NCI-H2171 (cell line): ENCODE measurements around the gene DEPDC4.

Experiments used
- DNase-seq: peaks from one replicate; lab custom pipeline; 2025; lab: John Stamatoyannopoulos, UW

The DEPDC4 gene

DNA sequence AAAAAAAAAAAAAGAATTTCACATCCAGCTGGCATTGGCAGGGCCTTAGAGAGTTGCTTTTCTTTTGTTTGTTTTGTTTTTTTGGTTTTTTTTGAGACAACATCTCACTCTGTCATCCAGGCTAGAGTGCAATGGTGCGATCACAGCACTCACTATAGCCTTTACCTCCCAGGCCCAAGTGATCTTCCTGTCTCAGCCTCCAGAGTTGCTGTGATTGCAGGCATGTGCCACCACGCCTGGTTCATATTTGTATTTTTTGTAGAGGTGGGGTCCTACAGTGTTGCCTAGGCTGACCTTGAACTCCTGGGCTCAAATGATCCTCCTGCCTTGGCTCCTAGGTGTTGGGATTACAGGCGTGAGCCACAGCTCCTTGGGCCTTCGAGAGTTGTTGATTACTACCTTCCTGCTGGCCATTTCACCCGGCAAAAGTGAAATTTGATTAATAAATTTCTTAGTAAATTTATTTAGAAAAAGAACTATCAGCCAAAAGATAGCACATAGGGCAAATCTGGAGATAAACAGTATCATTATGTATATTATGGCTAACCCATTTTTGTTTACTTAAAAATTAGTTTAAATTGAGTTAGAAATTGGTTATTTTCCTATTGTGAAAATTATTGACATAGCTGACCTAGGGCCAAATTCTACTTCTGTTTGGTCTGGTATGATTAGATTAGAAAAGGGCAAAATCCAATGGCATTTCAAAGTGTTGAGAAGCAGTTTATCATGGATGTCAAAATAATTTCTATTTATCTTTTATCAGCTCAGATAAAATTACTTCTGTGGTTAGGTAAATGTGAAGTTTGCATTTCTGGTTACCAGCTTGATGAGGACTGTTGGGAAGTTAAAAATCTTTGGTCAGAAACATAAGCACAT lies 53.6 kb downstream of the DEPDC4 start:
- DNase-seq = no peak

DNA sequence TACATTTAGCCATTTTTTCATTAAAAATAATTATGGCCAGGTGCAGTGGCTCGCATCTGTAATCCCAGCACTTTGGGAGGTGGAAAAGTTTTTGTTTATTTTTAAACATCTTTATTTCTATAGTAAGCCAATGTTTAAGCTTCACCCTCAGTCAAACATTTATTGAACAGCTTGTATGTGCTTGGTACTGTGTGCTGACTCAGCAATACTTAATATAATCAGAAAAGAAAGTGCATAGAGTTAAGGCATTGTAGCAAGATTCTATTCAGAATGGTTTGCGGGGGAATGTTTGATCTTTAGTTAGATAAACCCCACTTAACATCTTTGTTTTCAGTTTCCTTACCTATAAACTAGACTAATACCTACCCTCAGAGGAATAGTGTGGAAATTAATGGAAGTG lies 55.2 kb downstream of the DEPDC4 start:
- DNase-seq = no peak

DNA sequence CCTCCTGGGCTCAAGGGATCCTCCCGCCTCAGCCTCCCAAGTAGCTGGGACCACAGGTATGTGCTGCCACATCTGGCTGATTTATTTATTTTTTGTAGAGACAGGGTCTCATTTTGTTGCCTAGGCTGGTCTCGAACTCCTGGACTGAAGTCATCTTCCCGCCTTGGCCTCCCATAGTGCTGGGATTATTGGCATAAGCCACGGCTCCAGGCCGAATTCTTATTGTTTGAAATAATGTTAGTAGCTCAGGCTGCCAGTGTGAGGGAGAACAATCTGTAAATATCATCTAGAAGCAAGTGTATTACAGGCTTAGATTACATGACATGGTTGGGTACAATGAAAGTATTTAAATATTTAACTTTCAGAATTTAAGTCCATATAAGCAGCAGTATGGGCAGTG lies 58.0 kb downstream of the DEPDC4 start:
- DNase-seq = no peak

DNA sequence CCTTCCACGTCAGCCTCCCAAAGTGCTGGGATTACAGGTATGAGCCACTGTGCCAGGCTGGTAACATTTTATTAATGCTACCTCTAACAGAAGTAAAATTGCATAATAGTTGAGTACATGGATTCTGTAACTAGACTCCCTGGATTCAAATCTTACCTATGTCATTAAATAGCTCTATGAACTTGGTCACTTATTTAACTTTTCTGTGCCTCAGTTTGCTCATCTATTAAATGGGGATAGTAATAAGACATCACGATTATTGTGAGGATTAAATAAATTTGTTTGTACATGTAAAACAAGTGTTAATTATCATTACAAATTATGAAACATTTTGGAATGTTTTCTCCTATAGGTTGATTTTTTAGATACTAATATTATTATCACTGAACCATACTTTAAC lies 59.6 kb downstream of the DEPDC4 start:
- no peak for DNase-seq

DNA sequence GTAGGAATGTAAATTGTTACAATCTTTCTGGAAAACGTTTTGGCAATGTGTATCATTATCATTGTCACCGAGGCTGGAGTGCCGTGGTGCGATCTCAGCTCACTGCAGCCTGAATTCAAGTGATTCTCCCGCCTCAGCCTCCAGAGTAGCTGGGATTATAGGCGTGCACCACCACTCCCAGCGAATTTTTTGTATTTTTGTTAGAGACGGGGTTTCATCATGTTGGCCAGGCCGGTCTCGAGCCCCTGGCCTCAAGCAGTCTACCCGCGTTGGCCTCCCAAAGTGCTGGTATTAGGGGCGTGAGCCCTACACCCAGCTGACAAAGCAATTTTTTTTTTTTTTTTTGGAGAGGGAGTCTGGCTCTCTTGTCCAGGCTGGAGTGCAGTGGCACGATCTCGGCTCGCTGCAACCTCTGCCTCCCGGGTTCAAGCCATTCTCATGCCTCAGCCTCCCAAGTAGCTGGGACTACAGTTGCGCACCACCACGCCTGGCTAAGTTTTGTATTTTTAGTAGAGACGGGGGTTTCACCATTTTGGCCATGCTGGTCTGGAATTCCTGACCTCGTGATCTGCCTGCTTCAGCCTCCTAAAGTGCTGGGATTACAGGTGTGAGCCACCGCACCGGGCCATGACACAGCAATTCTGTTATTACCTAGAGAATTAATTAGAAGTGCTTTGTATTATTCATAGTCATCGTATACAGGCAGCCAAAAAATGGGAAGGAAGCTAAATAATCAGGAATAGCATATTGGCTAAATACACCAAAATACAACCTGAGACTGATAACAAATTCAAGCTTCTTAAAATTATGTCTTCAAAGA lies 65.1 kb downstream of the DEPDC4 start:
- DNase-seq = no peak

DNA sequence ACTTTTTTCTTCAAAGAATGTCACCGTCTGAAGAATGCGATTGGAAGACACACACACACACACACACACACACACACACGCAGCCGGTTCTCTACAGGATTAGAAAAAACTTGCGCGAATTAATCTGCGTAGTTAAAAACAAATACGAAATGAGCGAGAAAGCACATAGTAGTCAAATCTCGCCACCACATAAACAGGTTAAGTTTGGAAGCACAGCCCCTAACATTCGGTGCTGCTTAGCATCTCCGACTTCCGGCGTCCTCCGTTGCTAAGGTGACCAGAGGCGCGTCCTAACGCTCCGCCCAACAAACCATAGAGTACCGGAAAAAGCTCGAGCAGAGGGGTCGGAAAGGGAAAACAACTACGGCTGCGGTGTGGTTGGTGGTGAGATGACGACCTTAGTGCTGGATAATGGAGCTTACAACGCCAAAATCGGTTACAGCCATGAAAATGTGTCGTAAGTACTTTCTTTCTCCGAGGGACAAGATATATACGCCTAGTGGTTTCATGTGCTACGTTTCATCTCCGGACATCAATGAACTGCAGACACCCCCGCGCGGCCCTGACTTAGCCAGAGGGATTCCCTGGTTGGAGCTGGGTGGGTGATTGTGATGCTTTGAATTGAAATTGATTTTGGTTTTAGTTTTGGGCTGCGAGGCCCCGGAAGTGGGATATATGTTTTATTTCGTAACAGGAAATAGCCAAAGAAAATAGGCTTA lies 66.3 kb downstream of the DEPDC4 start, which contains the start of gene ACTR6:
ACTR6 (plus strand) TSS at position 353 of the 719 bp plus-strand sequence; CDS start at position 390, 37 bp downstream.
- DNase-seq = peak; percentile 95

DNA sequence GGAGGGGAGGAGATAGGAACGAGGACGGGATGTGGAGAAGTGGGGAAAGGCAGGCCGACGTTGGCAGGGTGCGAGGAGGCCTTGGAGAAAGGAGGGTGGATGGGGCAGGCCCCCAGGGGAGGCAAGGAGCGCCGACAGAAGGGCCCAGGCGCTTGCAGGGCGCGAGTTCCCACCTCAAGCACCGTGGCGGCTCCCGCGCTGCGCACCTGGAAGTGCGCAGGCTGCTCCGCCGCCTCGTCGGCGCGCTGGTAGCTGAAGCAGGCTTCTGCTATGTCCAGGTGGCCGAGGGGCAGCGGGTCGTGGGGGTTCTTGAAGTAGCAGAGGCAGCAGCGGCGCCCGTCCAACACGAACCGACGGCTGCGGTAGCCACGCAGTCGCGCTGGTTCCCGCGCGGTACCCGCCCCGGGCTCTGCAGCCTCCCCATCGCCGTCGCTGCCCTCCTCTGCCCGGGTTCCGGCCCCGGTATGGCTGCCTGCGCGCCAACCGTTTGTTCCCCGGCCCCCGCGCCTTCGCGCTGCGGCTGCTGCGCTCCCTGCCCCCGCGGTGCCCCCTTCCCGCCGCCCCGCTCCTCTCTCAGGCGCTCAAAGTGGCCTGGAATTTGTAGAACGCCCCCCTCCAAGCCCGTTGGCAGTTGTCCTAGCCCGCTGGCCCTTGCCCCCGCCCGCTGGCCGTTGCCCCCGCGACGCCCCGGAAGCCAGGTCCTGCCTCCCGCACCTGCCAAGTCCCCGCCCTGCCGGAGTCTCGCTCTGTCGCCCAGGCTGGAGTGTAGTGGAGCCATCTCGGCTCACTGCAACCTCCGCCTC lies 67.3 kb downstream of the DEPDC4 start:
- peak; percentile 56 for DNase-seq

DNA sequence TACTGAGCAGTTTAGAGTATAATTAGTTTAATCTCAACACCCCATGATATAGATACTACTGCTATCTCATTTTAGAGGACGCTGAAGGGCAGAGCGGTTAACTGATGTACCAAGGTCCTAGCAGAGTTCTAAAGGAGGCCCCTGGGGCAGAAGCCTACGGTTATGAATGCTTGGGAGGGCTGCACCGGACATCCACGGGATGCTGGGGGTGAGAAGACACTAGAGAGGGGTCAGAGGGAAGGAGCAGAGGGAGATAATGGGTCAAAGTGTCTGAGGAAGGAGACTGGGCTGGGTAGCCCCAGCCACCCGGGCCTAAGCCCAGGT lies 67.9 kb downstream of the DEPDC4 start:
- no peak for DNase-seq

DNA sequence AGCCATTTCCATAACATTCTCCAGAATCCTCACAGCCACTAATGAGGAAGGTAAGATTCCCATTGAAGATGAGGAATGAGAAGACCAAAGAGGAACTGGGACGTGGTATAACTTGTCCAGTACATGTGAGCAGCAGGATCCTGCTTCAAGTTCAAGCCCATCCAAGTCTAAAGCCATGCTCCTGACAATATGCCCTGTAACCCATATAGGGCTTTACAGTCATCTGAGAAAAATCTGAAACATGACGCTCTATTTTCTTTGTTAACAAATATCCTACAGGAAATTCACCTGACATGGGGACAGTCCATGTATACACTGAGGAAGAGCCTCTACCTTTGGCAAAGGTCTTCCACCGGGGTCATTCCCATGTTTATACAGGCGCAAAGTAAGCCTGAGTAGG lies 69.4 kb downstream of the DEPDC4 start:
- no peak for DNase-seq

DNA sequence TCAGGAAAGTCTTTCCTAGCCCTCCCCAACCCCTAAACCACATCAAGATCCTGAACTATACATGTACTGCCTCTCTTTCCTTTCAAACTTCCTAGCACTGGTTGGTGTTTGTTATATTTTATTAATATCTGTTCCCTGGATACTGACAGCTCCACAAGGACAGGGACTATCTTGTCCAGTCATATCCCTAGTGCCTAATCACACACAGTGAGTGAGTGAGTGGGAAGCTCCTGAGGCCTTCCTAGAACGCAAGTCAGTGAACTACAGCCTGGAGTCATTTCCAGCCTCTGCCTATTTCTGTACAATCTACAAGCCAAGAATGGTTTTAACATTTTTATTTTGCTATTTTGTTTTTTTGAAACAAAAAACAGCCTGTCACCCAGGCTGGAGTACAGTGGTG lies 73.8 kb downstream of the DEPDC4 start:
- no peak for DNase-seq
